ENCODE results near the gene HOXA6. TPM values are rescaled to one million over a fixed set of nuclear protein-coding genes. Genes with fewer than 3 reads are reported as not detected.
A peak's percentile ranks its signal among the peaks of the same experiment; 100 is the strongest.

The HOXA6 gene
- total and polyA plus RNA-seq, 10 of the 15 experiments (the other 5 are each of a cell fraction or from before 2014, with no cell fraction given) = 0.08 TPM; not detected in 9

GRCh38 chr7:27148756-27149641, 1.4 kb upstream of the HOXA6 start:
- in situ Hi-C loops (cut with MboI) = no loop called here
- H3K4me1 ChIP-seq (ENCODE audit: control insufficient read depth, insufficient read depth, low read length) = no peaks in the 10 kb centered on the region; the same call in 1 of the 2 replicates
- FAIRE-seq (no peak), ATAC-seq (no peak), DNase-seq (ENCODE audit: low read depth, low spot score) (no peak)
- POLR2A ChIA-PET = interaction anchor here (0.5 kb wide), 1 partner anchor 85 kb away, joined by 3 read pairs; no protein-coding TSS in a partner anchor
- intact Hi-C loops (cut with micrococcal nuclease; ENCODE audit: unreplicated experiment) = no loop called here
- H3K9me3 ChIP-seq (replicated peaks; ENCODE audit: control insufficient read depth, insufficient read depth, low read length) = no peaks in the 10 kb centered on the region; the same call in 2 of the 3 replicates
- no TSS peak for BruUV-seq (replicated peaks)
- H3K79me2 ChIP-seq (ENCODE audit: control insufficient read depth, insufficient read depth, low read length) = no peaks in the 10 kb centered on the region
- no peak overlapping the region for H3K4me2 ChIP-seq (ENCODE audit: control insufficient read depth, insufficient read depth)
- SMC1A ChIA-PET (ENCODE audit: uncharacterized antibody, unreplicated experiment) = interaction anchor here (1.1 to 3.2 kb wide), 11 partner anchors 8 to 467 kb away, joined by 3 to 17 read pairs (median 4); partner anchors contain the start of gene SKAP2
- H3K27ac ChIP-seq (ENCODE audit: control insufficient read depth, insufficient read depth) = no peak overlapping the region
- no peak overlapping the region for H3K4me3 ChIP-seq
- H3K36me3 ChIP-seq (ENCODE audit: control insufficient read depth in 2 of 2, insufficient read depth in 2 of 2, low read length in 1 of 2) = no peaks in the 10 kb centered on the region
- no peak overlapping the region for H2AFZ ChIP-seq (ENCODE audit: control insufficient read depth, low read depth, low read length)
- WGBS (ENCODE audit: insufficient coverage, insufficient replicate concordance, low lambda C conversion rate, missing lambda C conversion rate) = 38% methylated on average over 30 of the region's 30 CpGs
- H3K27me3 ChIP-seq (replicated peaks in 1 of 2; ENCODE audit: control insufficient read depth in 2 of 2, insufficient read depth in 2 of 2, low read length in 1 of 2) = peaks cover 13 to 49% of the 10 kb centered on the region in 2 experiments
- CTCF ChIA-PET = interaction anchor here (0.6 to 5.5 kb wide), 12 partner anchors 10 to 779 kb away, joined by 3 to 38 read pairs (median 4); partner anchors contain the start of gene HOXA1
- no peak overlapping the region for H3K9ac ChIP-seq (ENCODE audit: control insufficient read depth, insufficient read depth, low read length)
- RAD21 ChIA-PET (ENCODE audit: unreplicated experiment) = interaction anchor here (0.6 to 2.8 kb wide), 6 partner anchors 12 to 462 kb away, joined by 3 to 10 read pairs (median 8); no protein-coding TSS in a partner anchor
- TF ChIP-seq BCLAF1 (IDR thresholded peaks at IDR 0.05) (no peak), SREBF2 (IDR thresholded peaks at IDR 0.05; ENCODE audit: low read length) (no peak), ZNF384 (IDR thresholded peaks at IDR 0.05; ENCODE audit: borderline replicate concordance, low read depth, low read length) (no peak), FOXM1 (IDR thresholded peaks at IDR 0.05; ENCODE audit: low read depth, low read length) (no peak), RFX5 (IDR thresholded peaks at IDR 0.05; ENCODE audit: low read depth, low read length) (no peak), ESRRA (IDR thresholded peaks at IDR 0.05; ENCODE audit: low read length) (no peak), SUZ12 (IDR thresholded peaks at IDR 0.05; ENCODE audit: unreplicated experiment) (peak; percentile 23)
- H4K20me1 ChIP-seq (ENCODE audit: control insufficient read depth, insufficient read depth) = no peaks in the 10 kb centered on the region

Measured in GM12878 (cell line).